CD14-positive monocyte (primary cell): ENCODE data around the gene UBASH3B. TPM values are rescaled to one million over a fixed set of nuclear protein-coding genes. Genes with fewer than 3 reads are reported as not detected.

Experiments used
- DNase-seq, 3 donors: peaks; one replicate each; pipeline ENCODE4 v3.0.0-alpha.2; 2011 to 2022
- H2AFZ ChIP-seq: 2 replicates; pipeline ENCODE4 v1.6.0; 2012; ENCODE audit warnings: mild to moderate bottlenecking, low read depth, low read length, inconsistent platforms; ENCODE audit not compliant: insufficient read depth, poor library complexity, severe bottlenecking
- H3K27ac ChIP-seq, 2 donors: 1 replicate in 1 of 2; 2 replicates in 1 of 2; pipeline ENCODE4 v1.5.1; 2012 to 2013; ENCODE audit warnings: low read length in 2 of 2, control low read depth in 1 of 2, inconsistent platforms in 1 of 2, low read depth in 1 of 2, mild to moderate bottlenecking in 1 of 2
- H3K27me3 ChIP-seq, 2 donors: one replicate each; pipeline versions ENCODE4 v1.6.0 to v1.6.1; 2011 to 2013; ENCODE audit warnings: low read length in 2 of 2; ENCODE audit not compliant: control insufficient read depth in 2 of 2, insufficient read depth in 2 of 2
- H3K36me3 ChIP-seq, 2 donors: replicated peaks in 1 of 2; 1 replicate in 1 of 2; 2 replicates in 1 of 2; pipeline versions ENCODE4 v1.5.1 to v1.6.1; 2012 to 2013; ENCODE audit warnings: low read length in 2 of 2, control low read depth in 1 of 2, inconsistent platforms in 1 of 2, mild to moderate bottlenecking in 1 of 2; ENCODE audit not compliant: insufficient read depth in 2 of 2, control insufficient read depth in 1 of 2
- H3K4me1 ChIP-seq, 2 donors: 1 replicate in 1 of 2; 2 replicates in 1 of 2; pipeline versions ENCODE4 v1.5.1 to v1.6.1; 2012 to 2013; ENCODE audit warnings: low read length in 2 of 2, control low read depth in 1 of 2, inconsistent platforms in 1 of 2, mild to moderate bottlenecking in 1 of 2, moderate library complexity in 1 of 2; ENCODE audit not compliant: insufficient read depth in 2 of 2, control insufficient read depth in 1 of 2
- H3K4me2 ChIP-seq: replicated peaks from 2 replicates; pipeline ENCODE3; 2012; ENCODE audit warnings: low read length, moderate library complexity, mild to moderate bottlenecking; ENCODE audit not compliant: poor library complexity, severe bottlenecking; ENCODE audit errors: extremely low read depth
- H3K4me3 ChIP-seq, 3 experiments: fragments of 200-600 bp in 1 of 3; sonication (generic) in 1 of 3; replicated peaks in 1 of 3; 1 replicate in 2 of 3; 2 replicates in 1 of 3; pipeline ENCODE4 v1.5.1; 2011 to 2013; ENCODE audit warnings: low read length in 3 of 3, mild to moderate bottlenecking in 3 of 3, control low read depth in 2 of 3, low read depth in 2 of 3, inconsistent platforms in 1 of 3, moderate library complexity in 1 of 3
- H3K79me2 ChIP-seq: 2 replicates; pipeline ENCODE4 v1.6.0; 2012; ENCODE audit warnings: mild to moderate bottlenecking, control low read depth, inconsistent platforms, low read length, moderate library complexity; ENCODE audit not compliant: insufficient read depth
- H3K9ac ChIP-seq: 2 replicates; pipeline ENCODE4 v1.6.0; 2017; ENCODE audit warnings: low read length, mild to moderate bottlenecking; ENCODE audit not compliant: insufficient read depth, poor library complexity, severe bottlenecking
- H3K9me3 ChIP-seq, 2 donors: replicated peaks in 1 of 2; 1 replicate in 1 of 2; 2 replicates in 1 of 2; pipeline versions ENCODE4 v1.5.1 to v1.6.1; 2012 to 2013; ENCODE audit warnings: low read length in 2 of 2, control low read depth in 1 of 2; ENCODE audit not compliant: control insufficient read depth in 1 of 2, insufficient read depth in 1 of 2
- H4K20me1 ChIP-seq: 2 replicates; pipeline ENCODE4 v1.6.0; 2012; ENCODE audit warnings: mild to moderate bottlenecking, low read length, control low read depth, moderate library complexity; ENCODE audit not compliant: insufficient read depth
- H3K27ac Mint-ChIP-seq, 7 donors: one replicate each; pipeline ENCODE4 v1.8.0; 2020; ENCODE audit warnings: mild to moderate bottlenecking in 7 of 7, mixed read lengths in 7 of 7, moderate library complexity in 6 of 7, inconsistent platforms in 2 of 7
- H3K27me3 Mint-ChIP-seq, 3 donors: one replicate each; pipeline ENCODE4 v1.8.0; 2021 to 2022; ENCODE audit warnings: low read depth in 3 of 3, mild to moderate bottlenecking in 3 of 3, mixed read lengths in 3 of 3, moderate library complexity in 3 of 3, inconsistent platforms in 1 of 3
- H3K36me3 Mint-ChIP-seq, 2 donors: one replicate each; pipeline ENCODE4 v1.8.0; 2020; ENCODE audit warnings: mixed read lengths in 2 of 2, inconsistent platforms in 1 of 2, mild to moderate bottlenecking in 1 of 2
- H3K4me1 Mint-ChIP-seq: one replicate; pipeline ENCODE4 v1.8.0; 2020; ENCODE audit warnings: mild to moderate bottlenecking, mixed read lengths
- H3K4me3 Mint-ChIP-seq, 2 donors: one replicate each; pipeline ENCODE4 v1.8.0; 2020; ENCODE audit warnings: mild to moderate bottlenecking in 2 of 2, mixed read lengths in 2 of 2, moderate library complexity in 1 of 2
- H3K9me3 Mint-ChIP-seq, 7 donors: one replicate each; pipeline ENCODE4 v1.8.0; 2020 to 2022; ENCODE audit warnings: mixed read lengths in 7 of 7, mild to moderate bottlenecking in 6 of 7, moderate library complexity in 6 of 7, inconsistent platforms in 2 of 7
- WGBS: methylation state at CpG from one replicate; pipeline ENCODE4 v1.1.5; 2013; ENCODE audit warnings: missing lambda C conversion rate; ENCODE audit not compliant: insufficient coverage; 5-methylcytosine and 5-hydroxymethylcytosine counted together
- intact Hi-C, 2 donors: fragments of 100-400 bp; cut with micrococcal nuclease; formaldehyde crosslinking; loops; one replicate each; pipeline versions ENCODE4 v1.15.0 to v1.15.1; 2023
- polyA plus RNA-seq, 3 donors: library from polyadenylated mRNA; depleted of rRNA in 1 of 3; unstranded in 2 of 3; stranded (reverse) in 1 of 3; fragments of 300-500 nt in 2 of 3; fragments of >200 nt in 1 of 3; fragmentation: Illumina TruSeq in 2 of 3; gene quantifications; 1 replicate in 2 of 3; 2 replicates in 1 of 3; pipeline ENCODE4 v1.2.3, GENCODE V29; 2012 to 2021
- TF ChIP-seq, protein P1 (sequence below): fragments of 200-600 bp; IDR thresholded peaks from one replicate; pipeline ENCODE4 v1.8.0; 2022; ENCODE audit warnings: antibody characterized with exemption, mild to moderate bottlenecking

UBASH3B gene
- polyA plus RNA-seq, 3 donors = 3.3 to 13.5 (median 7.1) TPM

DNA sequence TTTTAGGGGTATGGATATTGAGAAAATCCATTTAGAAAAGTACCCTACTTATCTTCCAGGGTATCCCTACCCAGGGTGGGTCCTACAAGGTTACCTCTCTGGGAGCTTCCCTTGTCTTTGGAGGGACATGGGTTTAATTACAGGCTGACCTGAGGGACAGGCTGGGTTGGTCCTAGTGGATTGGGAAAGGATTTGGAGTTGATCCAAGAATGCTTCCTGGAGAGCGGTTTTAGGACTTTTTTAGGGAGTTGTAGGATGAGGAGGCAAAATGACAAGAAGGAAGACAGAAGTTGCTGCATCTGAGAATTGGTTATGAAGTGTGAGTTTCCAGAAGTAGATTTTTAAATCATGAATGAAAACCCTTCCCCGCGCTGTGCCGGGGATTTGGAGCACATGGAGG lies 121.0 kb downstream of the UBASH3B start:
- Histone ChIP-seq H2AFZ (no peak overlapping the region), H3K4me2 (no peak overlapping the region), H4K20me1 (peaks cover 28% of the 10 kb centered on the region), H3K27me3 (no peaks in the 10 kb centered on the region), H3K9me3 (no peaks in the 10 kb centered on the region), H3K79me2 (no peaks in the 10 kb centered on the region), H3K4me3 (no peak overlapping the region), H3K9ac (no peak overlapping the region), H3K27ac (no peak overlapping the region), H3K4me1 (peaks cover 8 to 11% of the 10 kb centered on the region in 2 donors), H3K36me3 (peaks cover 18 to 28% of the 10 kb centered on the region in 2 donors)
- intact Hi-C loops = no loop called here
- peaks cover 42 to 51% of the 10 kb centered on the region in 2 donors for H3K36me3 Mint-ChIP-seq
- DNase-seq = no peak
- H3K27ac Mint-ChIP-seq = peak overlapping the region in 1 of 7 donors; percentile 41
- TF ChIP-seq, protein P1, sequence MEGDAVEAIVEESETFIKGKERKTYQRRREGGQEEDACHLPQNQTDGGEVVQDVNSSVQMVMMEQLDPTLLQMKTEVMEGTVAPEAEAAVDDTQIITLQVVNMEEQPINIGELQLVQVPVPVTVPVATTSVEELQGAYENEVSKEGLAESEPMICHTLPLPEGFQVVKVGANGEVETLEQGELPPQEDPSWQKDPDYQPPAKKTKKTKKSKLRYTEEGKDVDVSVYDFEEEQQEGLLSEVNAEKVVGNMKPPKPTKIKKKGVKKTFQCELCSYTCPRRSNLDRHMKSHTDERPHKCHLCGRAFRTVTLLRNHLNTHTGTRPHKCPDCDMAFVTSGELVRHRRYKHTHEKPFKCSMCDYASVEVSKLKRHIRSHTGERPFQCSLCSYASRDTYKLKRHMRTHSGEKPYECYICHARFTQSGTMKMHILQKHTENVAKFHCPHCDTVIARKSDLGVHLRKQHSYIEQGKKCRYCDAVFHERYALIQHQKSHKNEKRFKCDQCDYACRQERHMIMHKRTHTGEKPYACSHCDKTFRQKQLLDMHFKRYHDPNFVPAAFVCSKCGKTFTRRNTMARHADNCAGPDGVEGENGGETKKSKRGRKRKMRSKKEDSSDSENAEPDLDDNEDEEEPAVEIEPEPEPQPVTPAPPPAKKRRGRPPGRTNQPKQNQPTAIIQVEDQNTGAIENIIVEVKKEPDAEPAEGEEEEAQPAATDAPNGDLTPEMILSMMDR = no peak
- peaks cover 26% of the 10 kb centered on the region for H3K4me1 Mint-ChIP-seq
- H3K9me3 Mint-ChIP-seq = no peaks in the 10 kb centered on the region
- peaks cover 0 to 5% (median 1%) of the 10 kb centered on the region in 3 donors for H3K27me3 Mint-ChIP-seq
- 89% methylated on average over 1 of the region's 4 CpGs for WGBS
- no peak overlapping the region for H3K4me3 Mint-ChIP-seq

DNA sequence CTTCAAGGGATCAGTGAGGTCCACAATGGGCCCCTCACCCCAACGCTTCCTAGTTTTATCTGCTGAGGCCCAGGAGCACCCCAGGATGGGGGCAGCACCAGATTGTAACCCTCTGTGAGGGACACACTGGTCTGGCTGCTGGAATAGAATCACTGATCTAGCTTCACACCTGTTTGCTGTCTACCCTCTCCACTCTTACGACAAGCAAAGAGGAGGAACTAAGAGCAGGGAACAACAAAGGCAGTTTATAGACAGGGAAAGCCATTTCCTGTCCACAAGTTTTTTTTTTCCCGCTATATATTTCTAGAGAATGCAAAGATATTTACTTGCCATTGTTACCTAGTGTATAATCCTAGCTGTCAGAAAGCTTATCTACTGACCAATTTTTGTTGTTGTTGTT lies 121.8 kb downstream of the UBASH3B start:
- H4K20me1 ChIP-seq = peaks cover 28% of the 10 kb centered on the region
- H3K79me2 ChIP-seq = no peaks in the 10 kb centered on the region
- Mint-ChIP-seq H3K4me1 (peaks cover 31% of the 10 kb centered on the region), H3K4me3 (no peak overlapping the region), H3K27me3 (peaks cover 0 to 5% (median 1%) of the 10 kb centered on the region in 3 donors), H3K9me3 (no peaks in the 10 kb centered on the region), H3K27ac (peak overlapping the region in 2 of 7 donors; percentile 5 to 6), H3K36me3 (peaks cover 47 to 53% of the 10 kb centered on the region in 2 donors)
- H3K4me2 ChIP-seq = no peak overlapping the region
- no peaks in the 10 kb centered on the region for H3K9me3 ChIP-seq
- H3K9ac ChIP-seq = no peak overlapping the region
- no peak for DNase-seq
- TF ChIP-seq, protein P1 = no peak
- WGBS = 71% methylated on average over 1 of the region's 3 CpGs
- peaks cover 18 to 31% of the 10 kb centered on the region in 2 donors for H3K36me3 ChIP-seq
- H3K27me3 ChIP-seq = no peaks in the 10 kb centered on the region
- H2AFZ ChIP-seq = no peak overlapping the region
- no peak overlapping the region for H3K4me3 ChIP-seq
- H3K27ac ChIP-seq = no peak overlapping the region
- H3K4me1 ChIP-seq = peaks cover 11 to 17% of the 10 kb centered on the region in 2 donors
- intact Hi-C loops = no loop called here
